Measurements from ENCODE around the gene ZNF280D. TPM values are rescaled to one million over a fixed set of nuclear protein-coding genes. Genes with fewer than 3 reads are reported as not detected.

Gene ZNF280D
- total RNA-seq, 1 experiment from 2014 or later = 25.3 TPM

- Histone ChIP-seq H3K4me1 (ENCODE audit: control insufficient read depth in 1 of 2, insufficient read depth in 2 of 2, low read length in 2 of 2) (peaks cover 7 to 15% of the 10 kb centered on the region in 2 experiments), H3K9ac (ENCODE audit: low read length) (no peak overlapping the region), H3K4me3 (replicated peaks in 1 of 2; ENCODE audit: low read depth in 1 of 2, low read length in 2 of 2) (no peak overlapping the region), H3K9me3 (ENCODE audit: control insufficient read depth in 1 of 2, insufficient read depth in 1 of 2, low read depth in 1 of 2, low read length in 2 of 2) (no peaks in the 10 kb centered on the region), H3K27me3 (ENCODE audit: insufficient read depth, low read length) (no peaks in the 10 kb centered on the region), H4K20me1 (ENCODE audit: insufficient read depth) (no peaks in the 10 kb centered on the region), H3K36me3 (ENCODE audit: control insufficient read depth in 1 of 2, insufficient read depth in 2 of 2, low read length in 2 of 2) (no peaks in the 10 kb centered on the region), H3K27ac (ENCODE audit: low read depth, low read length) (no peak overlapping the region), H3K79me2 (ENCODE audit: insufficient read depth, low read length) (peaks cover 28% of the 10 kb centered on the region), H3K9me2 (ENCODE audit: insufficient read depth) (no peaks in the 10 kb centered on the region), H3K4me2 (ENCODE audit: low read length) (peak overlapping the region; percentile 10; the same call in 1 of the 2 replicates), H2AFZ (ENCODE audit: low read depth, low read length, poor library complexity, severe bottlenecking) (no peak overlapping the region)
- no TSS peak for BruUV-seq (replicated peaks)
- ChIA-PET CTCF (no interaction called here), POLR2A (no interaction called here), RAD21 (ENCODE audit: low non-redundant PET in 1 of 2, low total read pairs in 2 of 2, uncharacterized antibody in 2 of 2, unreplicated experiment in 2 of 2) (no interaction called here)
- intact Hi-C loops (cut with micrococcal nuclease) = no loop called here
- TF ChIP-seq, protein P1, sequence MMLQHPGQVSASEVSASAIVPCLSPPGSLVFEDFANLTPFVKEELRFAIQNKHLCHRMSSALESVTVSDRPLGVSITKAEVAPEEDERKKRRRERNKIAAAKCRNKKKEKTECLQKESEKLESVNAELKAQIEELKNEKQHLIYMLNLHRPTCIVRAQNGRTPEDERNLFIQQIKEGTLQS (IDR thresholded peaks at IDR 0.05) = no peak
- TF ChIP-seq TCF7L2 (IDR thresholded peaks at IDR 0.05; ENCODE audit: borderline replicate concordance, extremely low read depth, insufficient read depth, insufficient read length) = no peak
- no peak for TF ChIP-seq POLR2A (IDR thresholded peaks at IDR 0.05; ENCODE audit: borderline replicate concordance, extremely low read depth, insufficient read depth, insufficient read length)
- TF ChIP-seq CBX3 (IDR thresholded peaks at IDR 0.05; ENCODE audit: low read depth) = no peak
- TF ChIP-seq EZH2phosphoT487 (IDR thresholded peaks at IDR 0.05; ENCODE audit: borderline replicate concordance) = no peak
- TF ChIP-seq REST (IDR thresholded peaks at IDR 0.05; ENCODE audit: low read depth) = no peak
- TF ChIP-seq SRF (IDR thresholded peaks at IDR 0.05; ENCODE audit: low read depth) = no peak
- no peak for TF ChIP-seq ELF1 (IDR thresholded peaks at IDR 0.05; ENCODE audit: borderline replicate concordance, low read depth)
- TF ChIP-seq, protein P2, sequence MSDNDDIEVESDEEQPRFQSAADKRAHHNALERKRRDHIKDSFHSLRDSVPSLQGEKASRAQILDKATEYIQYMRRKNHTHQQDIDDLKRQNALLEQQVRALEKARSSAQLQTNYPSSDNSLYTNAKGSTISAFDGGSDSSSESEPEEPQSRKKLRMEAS (IDR thresholded peaks at IDR 0.05) = no peak
- TF ChIP-seq YY1 (IDR thresholded peaks at IDR 0.05; ENCODE audit: extremely low read depth, insufficient replicate concordance, low read depth, low read length) = no peak
- TF ChIP-seq FOSL1 (IDR thresholded peaks at IDR 0.05; ENCODE audit: low read depth) = no peak
- no peak for TF ChIP-seq EZH2 (IDR thresholded peaks at IDR 0.05)
- TF ChIP-seq ZFX (IDR thresholded peaks at IDR 0.05) = no peak
- TF ChIP-seq SIN3A (IDR thresholded peaks at IDR 0.05; ENCODE audit: low read depth) = no peak
- TF ChIP-seq ZNF274 (IDR thresholded peaks at IDR 0.05; ENCODE audit: low read depth, low read length) = no peak
- TF ChIP-seq EGR1 (IDR thresholded peaks at IDR 0.05; ENCODE audit: low read depth) = no peak
- TF ChIP-seq CEBPB (IDR thresholded peaks at IDR 0.05; ENCODE audit: low read depth) = no peak
- DNase-seq (ENCODE audit: low read depth, low spot score) (no peak), ATAC-seq (no peak)
Measured at GRCh38 chr15:56719021-56719612, 14.2 kb downstream of the ZNF280D start.
